ENCODE results near the gene MRGPRF.
A peak's percentile ranks its signal among the peaks of the same experiment; 100 is the strongest.

Gene MRGPRF, protein sequence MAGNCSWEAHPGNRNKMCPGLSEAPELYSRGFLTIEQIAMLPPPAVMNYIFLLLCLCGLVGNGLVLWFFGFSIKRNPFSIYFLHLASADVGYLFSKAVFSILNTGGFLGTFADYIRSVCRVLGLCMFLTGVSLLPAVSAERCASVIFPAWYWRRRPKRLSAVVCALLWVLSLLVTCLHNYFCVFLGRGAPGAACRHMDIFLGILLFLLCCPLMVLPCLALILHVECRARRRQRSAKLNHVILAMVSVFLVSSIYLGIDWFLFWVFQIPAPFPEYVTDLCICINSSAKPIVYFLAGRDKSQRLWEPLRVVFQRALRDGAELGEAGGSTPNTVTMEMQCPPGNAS

DNA sequence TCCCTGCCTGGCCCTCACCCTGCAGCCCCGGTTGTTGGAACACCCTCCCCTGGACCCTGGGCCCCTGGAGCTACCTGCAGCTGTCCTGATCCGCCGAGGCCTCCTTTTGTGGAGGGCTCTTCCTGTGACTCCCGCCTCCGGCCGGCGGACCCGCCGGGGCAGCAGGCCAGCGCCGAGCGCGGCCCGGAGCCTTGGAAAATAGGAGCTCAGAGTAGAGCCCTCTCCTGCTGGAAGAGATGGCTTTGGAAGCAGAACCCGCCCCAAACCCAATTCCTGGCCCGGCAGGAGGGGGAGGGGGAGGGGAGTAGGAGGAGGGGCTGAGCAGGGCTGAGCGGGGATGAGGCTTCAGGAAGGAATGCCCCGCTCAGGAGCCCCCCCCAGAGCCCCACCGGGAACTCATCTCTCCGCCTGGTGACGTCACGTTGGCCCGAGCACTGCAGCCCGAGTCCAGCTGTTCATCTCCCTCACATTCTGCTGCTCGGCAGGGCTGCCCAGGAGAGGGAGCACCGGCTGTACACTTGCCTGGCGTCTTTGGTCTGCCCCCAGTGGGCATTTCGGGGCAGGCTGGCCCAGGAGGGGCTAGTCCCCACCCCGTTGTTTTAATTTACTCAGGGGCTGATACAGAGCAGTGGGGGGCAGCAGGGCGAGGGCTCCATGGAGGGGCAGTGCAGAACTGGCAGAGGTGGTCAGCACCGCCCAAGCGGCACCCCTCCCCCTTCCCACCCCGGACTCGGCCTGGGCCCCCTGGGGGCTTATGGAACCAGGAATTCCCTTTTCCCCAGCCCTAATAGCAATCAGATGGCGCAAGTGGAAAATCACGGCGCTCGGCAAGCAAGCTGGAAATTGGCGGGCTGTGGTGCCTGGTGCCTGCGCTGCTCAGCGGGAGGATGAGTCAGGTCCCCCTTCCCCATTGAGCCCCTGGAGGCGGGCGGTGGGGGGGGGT, at the start of gene MRGPRF:
TSS of gene MRGPRF (minus strand) at position 238 of the 943 bp plus-strand sequence. CDS start 3,345 bp downstream, outside the sequence.
- no peak for DNase-seq

DNA sequence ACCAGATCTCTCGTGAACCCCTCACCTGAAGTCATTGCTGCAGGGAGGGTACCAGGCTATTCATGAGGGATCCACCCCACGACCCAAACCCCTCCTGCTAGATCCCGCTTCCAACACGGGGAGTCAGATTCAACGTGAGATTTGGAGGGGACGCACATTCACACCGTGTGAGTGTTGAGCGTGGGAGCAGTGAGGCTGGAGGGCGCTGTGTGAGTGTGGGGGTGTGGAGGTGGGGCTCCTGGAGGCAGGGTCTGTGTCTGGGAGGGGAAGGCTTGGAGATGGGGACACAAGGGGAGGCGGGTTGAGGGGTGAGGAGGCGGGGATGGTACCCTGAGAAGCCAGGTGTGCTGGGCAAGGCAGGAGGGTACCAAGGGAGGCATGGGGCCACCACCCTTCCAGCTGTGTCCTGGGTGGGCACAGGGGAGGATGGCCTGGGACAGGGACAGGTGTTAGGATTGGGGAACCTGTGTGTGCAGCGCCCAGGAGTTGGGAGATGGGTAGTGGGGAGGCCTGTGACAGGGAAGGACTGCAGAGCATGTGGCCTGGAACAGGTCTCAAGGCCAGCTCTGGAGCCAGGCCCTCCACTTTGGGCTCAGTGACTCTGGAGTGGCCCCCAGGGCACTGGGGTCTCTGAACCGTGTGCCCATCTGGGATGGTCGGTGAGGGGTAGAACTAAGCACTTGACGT, 49.3 kb upstream of the MRGPRF start:
- DNase-seq = no peak

DNA sequence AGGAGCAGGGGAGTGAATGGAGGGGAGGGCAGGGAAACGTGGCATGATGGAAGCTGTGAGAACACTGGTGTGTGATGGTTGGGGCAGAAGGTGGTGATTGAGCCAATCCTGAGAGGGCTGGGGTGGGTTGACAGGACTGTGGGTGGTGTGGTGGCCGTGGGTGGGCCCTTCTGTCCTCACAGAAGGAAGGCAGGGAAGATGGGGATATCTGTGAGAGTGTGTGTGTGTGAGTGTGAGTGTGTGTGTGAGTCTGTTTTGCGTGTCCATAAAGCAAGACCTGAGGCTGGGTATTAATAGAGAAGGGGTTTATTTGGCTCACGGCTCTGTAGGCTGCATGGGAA, 48.6 kb upstream of the MRGPRF start:
- no peak for DNase-seq

DNA sequence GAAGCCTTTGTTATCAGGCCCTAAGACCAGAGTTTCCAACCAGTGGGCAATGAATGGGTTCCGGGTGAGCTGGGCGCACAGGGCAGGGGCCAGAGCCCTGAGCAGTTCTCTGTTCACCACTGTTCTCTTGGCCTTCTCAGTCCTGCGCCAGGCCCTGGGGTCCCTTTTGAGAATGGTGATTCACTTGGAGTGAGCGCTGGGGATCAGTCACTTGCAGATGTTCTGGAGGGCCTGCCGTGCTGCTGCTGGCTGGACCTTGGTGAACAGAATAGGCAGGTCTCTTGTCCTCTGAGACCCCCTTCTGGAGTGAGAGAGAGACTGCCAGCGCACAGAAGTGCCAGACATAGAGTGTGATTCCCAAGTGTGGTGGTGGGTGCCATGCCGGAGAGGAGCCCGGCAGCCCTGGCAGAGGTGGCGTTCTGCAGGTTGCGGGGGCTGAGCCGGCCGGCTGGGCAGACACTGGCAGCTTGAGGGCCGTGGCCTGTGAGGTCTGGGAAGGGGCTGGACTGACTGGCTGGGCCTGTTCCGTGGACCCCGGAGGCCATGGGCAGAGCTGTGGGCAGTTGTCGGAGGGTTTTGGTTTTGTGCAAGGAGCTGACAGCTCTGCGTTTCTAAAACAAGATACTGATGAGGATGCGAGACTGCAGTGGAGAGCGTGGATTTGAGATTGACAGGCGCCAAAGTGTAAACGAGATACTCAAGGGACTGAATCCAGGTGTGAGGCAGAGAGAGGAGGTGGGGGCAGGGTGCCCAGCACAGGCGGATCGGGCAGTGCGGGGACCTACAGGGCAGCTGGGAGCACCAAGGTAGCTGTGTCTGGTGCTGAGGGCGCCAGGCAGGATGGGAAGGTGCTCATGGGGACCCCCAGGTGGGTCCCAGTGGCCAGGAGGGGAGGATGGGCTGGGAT, 48.0 kb upstream of the MRGPRF start:
- DNase-seq = no peak

DNA sequence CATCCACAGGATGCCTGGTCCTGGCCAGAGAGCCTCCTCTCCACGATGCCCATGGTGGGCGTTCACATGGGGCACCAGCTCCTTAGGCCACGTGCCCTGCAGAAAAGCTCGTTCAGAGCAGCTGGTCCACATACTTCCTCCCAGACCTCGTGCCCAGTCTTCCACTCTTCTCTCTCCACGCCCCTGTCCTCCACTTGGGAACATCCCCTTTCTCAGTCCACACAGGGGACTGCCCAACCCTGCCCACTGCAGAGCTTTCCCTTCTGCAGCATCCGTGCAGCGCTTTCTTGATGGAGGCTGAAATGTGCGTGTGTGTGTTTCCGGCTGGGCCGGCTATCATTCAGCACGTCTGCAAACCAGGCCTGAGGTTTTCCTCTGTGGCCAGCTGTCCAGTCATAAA, 46.9 kb upstream of the MRGPRF start:
- DNase-seq = peak in 1 of 2 donors; percentile 28

DNA sequence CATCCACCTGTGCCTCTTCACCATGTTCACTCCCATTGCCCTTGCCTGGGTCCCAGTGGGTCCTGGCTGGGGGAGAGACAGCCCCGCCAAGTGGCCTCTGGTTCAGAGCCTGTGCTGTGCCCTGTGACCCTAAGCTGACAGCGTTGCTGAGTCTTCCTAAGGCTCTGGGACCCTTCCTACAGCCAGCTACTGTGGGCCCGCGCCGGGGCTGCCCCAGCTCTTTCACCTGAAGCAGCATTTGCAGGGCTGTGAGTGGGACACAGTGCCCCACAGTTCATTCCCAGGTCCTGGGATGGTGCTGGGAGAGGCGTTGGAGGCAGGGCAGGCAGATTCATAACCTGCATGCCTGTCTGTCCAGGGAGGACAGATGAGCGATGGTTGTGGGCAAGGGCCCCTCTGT, 46.4 kb upstream of the MRGPRF start:
- DNase-seq = no peak

DNA sequence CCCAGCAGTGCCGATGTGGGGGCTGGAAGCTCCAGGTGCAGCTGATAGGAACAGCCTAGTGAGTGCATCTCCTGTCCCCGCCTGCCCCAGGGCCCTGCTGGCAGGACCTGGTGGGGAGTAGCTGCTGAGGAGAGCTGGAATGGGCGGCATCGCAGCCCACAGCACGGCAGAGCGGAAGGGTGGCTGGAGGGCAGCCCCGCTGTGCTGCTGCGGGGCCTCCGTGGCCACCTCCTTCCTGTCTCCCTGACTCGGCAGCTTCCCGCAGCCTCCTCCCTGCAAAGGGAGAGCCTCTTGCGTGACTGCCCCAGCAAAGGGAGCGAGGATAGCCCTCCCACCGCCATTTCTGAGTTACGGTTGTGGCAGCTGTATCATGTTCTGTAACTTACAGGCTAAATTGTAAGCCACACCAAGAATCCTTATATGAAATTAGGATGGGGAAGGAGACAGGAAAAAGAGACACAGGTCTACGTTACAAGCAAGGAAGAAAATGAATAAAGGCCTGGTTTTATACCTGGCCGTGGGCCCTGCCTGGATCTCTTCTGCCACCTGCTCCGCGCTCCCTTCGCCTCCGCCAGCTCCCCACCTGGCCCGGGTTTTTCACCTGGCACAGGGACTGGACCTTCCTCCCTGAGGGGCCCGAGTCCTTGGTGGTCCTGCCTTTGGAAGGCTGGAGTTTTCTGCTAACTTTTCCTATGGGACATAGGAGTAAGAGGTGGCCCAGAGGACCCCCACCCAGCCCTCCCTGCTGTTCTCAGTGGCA, 45.6 kb upstream of the MRGPRF start:
- DNase-seq = no peak

DNA sequence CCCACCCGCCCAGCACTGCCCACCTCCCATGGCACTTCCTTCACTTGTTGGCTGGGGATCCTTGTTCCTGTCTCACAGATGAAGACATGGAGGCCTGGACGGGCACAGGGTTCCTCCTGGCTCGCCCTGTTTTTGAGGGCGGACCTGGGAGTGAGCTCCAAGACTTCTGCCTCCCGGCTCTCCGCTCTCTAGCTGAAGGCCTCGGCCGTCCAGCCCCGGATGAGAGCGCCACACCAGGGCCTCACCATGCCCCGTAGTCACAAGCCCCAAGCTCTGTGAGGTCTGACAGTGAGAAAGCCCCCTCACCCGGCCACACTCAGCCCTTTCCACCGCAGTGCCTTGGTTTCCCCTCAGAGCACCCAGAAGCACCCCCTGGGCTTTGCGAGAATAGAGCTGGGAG, 44.8 kb upstream of the MRGPRF start:
- DNase-seq = no peak

DNA sequence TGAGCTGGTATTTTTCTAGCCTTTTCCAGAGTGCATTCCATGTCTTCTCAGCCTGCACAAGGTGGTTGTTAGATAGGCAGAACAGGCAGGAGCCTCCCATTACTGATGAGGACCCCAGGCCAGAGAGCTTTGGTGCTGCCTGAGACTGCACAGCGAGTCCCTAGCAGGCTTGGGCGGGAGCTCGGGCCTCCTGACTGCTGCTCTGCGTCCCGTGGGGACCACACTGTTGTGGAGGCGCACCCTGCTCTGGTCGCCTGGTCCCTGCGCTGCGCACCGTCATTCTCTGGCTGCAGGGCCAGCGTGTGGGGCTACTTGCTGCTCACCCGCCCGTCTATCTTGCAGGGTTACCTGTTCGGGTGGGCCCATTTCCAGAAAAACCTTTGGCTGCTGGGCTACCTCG, 44.2 kb upstream of the MRGPRF start:
- no peak for DNase-seq

DNA sequence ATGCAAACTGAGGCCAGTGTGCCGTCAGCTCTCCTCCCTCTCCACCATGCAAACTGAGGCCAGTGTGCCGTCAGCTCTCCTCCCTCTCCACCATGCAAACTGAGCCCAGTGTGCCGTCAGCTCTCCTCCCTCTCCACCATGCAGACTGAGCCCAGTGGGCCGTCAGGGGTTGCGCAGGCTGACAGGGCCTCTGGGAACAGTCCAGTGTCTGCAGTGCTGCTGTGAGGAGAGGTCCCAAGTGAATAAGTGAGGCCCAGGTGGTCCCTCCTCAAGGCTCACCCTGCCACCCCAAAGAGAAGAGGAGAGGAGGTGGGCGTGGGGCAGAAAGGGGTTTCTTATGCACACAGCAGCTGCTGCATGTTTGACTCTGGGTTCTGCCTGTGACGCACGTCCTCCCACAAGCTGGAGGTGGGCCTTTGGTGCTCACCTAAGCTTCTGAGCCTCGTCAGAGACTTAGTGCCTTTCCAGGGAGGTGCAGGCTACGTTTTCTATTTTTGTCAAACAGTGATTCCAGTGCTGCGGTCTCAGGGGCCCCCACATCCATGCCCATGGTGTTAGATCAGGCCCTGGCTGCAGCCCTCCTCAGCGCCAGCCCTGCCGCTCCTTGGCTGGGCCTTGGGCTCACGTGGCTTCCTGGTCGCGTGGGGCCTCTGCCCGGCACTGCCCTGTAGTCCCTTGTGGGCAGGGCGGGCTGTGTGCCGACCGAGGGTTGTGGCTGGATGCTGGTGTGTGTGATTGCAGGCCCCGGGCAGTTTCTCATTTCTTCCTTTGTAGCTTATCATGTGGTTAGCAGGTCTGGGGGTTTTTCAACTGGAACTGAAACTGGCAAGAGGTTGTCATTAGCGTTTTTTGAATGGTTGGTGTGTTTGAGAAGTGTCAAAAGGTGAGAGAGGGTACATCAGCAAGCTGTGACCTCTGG, 42.8 kb upstream of the MRGPRF start:
- peak; percentile 78 to 93 for DNase-seq

DNA sequence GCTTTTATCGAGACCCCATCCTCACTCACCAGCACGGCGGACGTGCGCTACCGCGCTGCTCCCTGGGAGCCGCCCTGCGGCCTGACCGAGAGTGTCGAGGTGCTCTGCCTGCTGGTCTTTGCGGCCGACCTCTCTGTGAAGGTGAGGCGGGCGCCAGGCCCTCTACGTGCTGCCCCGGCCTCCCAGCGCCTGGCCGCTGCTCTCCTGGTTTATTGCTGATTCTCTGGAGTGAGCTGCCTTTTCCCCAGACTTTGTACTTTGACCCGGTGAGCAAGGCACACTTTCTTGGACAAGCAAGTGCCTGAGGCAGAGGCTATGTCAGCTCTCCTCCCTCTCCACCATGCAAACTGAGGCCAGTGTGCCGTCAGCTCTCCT, 42.2 kb upstream of the MRGPRF start:
- no peak for DNase-seq

DNA sequence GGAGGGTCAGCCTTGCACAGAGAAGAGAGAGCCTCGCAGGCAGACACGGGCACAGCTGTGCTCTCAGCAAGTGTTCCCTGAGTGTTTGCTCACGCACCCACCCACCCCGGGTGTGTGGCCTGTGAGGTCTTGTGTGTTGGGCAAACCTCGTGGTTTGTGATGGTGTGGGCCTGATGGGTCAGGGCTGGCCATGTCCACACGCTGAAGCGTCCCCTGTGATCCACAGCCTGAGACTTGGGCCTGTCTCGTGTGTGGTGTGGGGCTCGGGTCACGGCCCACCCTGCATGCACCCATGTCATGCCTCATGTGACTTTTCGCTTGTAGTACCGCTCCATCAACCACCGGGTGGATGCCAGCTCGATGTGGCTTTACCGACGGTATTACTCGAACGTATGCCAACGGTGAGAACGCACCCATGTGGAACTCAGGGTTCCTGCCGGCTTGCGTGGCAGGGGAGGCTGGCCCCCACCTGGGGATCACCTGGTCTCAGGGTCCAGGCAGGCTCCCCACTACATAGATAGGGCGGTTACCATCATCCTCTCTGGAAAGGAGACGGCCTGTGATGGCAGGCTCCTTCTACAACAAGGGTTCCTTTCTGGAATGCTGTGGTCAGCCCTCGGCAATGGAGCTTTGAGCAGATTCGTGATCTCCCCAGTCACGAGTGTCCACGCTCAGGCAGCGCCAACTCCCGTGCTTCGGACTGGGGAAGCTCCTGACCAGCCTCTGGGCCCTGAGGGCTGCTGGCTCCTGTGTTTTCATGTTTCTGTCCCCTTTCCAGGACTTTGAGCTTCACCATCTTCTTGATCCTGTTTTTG, 41.6 kb upstream of the MRGPRF start:
- DNase-seq = no peak

DNA sequence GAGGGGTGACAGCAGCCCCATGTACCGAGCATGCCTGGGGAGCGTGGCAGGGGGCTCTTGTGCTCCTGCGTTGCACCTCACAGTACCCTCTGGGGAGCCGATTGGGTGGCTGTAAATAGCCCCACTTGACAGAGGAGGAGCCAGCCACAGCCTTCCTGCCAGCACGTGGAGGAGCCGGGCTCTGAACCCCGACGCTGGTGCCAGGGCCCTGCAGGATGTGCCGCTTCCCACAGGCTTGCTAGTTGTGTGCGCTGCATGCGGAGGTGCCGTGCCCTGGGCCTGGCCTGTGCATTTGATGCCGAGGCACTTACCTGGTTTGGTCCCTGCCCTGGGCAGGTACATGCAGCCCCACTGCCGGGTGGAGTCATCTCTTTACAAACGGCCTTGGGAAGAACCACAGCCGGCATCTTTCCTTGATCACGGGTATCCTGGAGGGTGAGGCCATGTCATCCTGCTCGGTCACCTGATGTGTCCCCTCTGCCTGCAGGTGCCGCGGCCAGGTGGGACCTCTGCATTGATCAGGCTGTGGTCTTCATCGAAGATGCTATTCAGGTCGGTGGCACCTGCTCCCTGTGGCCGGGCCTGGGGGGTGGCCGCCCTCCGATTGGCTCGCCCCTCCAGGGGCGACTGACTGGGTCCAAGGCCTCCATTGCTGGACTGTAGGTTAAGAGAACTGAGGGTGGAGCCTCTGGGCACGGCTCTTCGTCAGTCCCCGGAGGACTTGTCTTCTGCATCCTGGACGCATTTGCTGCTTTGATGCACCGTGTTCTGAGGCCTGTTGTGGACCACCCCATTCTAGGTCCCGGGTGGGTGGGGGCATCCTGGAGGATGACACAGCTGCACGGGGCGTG, 40.7 kb upstream of the MRGPRF start:
- DNase-seq = no peak

DNA sequence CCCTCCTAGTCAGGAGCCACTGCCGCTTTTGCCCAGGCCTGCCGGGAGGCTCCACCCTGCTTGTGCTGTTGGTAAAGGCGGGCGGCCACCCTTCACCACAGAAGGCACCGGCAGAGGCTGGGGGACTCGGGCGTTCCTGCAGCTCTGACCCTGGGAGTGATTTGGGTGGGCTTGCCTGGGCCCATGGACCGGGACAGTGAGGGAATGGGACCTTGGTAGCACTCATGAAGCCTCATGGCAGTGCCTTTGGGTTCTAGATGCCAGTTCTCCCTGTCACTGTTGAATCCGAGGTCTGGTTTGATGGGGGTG, 40.1 kb upstream of the MRGPRF start:
- DNase-seq = no peak

DNA sequence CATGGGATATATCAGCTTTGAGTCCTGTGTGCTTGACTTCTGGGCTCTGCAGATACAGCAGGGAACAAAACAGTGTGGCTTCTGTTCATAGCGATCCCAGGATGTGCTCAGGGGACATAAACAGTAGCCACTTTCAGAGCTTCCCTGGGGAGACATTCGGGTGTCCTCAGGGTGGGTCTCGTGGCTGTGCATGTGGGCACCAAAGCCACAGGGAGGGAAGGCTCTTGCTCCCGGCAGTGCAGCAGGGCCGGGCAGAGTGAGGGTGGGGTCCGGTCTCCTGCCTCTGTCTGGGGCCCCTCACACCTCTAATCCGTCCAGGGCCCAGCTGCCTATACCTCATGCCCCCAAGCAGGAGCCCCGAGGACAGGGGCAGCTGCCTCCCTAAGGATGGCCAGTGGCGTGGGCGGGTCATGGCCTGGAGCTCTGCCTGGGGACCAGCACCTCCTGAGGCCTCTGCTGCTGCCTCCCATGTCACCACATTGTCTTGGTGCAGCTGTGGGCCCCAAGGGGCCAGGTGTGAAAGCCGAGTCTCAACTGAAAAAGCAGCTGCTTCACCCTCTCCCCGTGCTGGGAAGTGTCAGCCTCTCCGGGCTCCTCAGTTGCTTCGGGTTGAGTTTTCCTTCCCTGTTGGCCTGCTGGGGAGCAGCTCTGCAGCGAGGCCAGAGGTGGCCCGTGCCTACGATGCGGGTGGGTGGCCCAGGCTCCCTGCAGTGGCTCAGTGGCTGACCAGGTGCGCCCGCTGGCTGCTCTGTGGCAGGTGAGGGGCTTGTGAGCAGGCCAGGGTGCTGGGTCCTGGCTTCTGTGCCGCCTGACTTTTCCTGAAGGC, 39.5 kb upstream of the MRGPRF start:
- DNase-seq = no peak

DNA sequence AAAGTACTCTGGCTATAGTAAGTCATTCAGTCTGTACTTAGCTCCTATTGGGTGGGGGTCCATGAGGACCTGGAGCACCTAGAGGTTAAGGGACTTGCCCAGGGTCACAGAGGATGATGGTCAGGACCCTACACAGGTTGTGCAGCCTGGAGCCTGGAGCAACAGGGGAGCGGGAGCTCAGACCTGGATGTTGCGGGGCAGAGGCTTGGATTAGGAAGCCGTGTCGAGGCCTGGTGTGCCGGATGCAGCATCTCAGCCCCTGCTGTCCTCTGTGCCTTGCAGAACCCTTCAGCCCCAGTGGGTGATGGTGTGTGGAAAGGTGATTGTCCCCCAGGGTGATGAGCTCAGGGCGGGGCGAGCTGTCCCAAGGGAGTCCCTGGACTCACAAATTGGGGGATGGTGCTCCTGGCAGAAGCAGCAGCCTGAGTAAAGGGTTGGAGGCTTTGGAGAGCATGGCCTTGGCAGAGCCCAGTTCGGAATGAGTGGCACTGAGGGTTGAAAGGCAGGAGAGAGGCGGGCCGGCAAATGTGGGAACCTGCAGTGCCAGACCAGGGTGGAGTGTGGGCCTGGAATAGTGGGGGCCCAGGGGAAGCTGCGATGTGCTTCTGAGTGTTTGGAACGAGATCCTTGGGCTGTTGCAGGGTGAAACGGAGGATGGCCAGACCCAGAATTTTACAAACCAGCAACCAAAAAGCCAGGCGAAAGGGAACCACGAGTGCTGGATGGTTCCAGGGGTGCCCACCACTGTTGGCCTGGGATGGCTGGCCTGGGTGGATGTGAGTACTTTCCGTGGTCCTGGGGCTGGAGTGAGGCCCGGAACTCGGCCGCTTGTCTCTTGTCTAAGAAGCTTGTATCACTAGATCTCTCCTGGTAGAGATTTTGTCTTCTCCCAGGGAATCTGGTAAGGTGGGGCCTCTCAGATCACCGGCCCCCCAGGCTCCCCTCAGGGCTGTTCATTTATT, 38.6 kb upstream of the MRGPRF start:
- DNase-seq = no peak
